C4-2B (cell line): ENCODE results near the gene TUBB8.
"Not testable (repeated sequence)": the region's sequence is repeated elsewhere in the genome, so short reads cannot be mapped to it uniquely, and the experiment has no call there.

Experiments
- CTCF ChIP-seq: fragments of 450-650 bp; conservative IDR thresholded peaks from 2 replicates; pipeline ENCODE4 v1.5.1; 2017; ENCODE audit warnings: mild to moderate bottlenecking
- ZFX ChIP-seq: fragments of 450-650 bp; IDR thresholded peaks from 2 replicates; pipeline ENCODE4 v1.6.1; 2017

DNA sequence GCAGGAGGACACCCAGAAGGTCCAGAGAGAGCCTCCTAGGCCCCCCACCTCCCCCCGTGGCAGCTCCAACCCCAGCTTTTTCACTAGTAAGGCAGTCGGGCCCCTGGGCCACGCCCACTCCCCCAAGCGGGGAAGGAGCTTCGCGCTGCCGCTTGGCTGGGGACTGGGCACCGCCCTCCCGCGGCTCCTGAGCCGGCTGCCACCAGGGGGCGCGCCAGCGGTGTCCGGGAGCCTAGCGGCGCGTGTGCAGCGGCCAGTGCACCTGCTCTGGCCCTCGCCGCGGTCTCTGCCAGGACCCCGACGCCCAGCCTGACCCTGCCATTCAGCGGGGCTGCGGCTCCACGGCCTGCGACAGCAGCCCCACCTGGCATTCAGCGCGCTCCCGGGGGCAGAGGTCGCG is 37.8 kb downstream of the TUBB8 start:
- TF ChIP-seq CTCF, ZFX: not testable (repeated sequence)
